ENCODE measurements around the gene ZNF618. TPM values are rescaled to one million over a fixed set of nuclear protein-coding genes. Genes with fewer than 3 reads are reported as not detected.

Gene ZNF618
- total RNA-seq, 1 donor from 2014 or later = 10.8 TPM

- no peak for DNase-seq
Observed at GRCh38 chr9:113958556-113958955, 82.4 kb downstream of the ZNF618 start.

- DNase-seq = no peak
Observed at GRCh38 chr9:113960768-113961167, 84.7 kb downstream of the ZNF618 start.

- no peak for DNase-seq
Observed at GRCh38 chr9:113962396-113962795, 86.3 kb downstream of the ZNF618 start.

- DNase-seq = peak; percentile 51
Observed at GRCh38 chr9:113963017-113963620, 87.0 kb downstream of the ZNF618 start.

GRCh38 chr9:113963696-113964494 is 87.8 kb downstream of the ZNF618 start:
- no peak for DNase-seq

- DNase-seq = no peak
Observed at GRCh38 chr9:113964495-113965170, 88.5 kb downstream of the ZNF618 start.

GRCh38 chr9:113966394-113966793 is 90.3 kb downstream of the ZNF618 start:
- DNase-seq = no peak

GRCh38 chr9:113967380-113967779 is 91.3 kb downstream of the ZNF618 start:
- no peak for DNase-seq

GRCh38 chr9:113969343-113969742 is 93.2 kb downstream of the ZNF618 start:
- DNase-seq = no peak

- no peak for DNase-seq
Observed at GRCh38 chr9:113973226-113973625, 97.1 kb downstream of the ZNF618 start.

GRCh38 chr9:113973963-113974413 is 97.9 kb downstream of the ZNF618 start:
- peak; percentile 44 for DNase-seq

- DNase-seq = no peak
Observed at GRCh38 chr9:113976915-113977314, 100.8 kb downstream of the ZNF618 start.

GRCh38 chr9:113978725-113979342 is 102.7 kb downstream of the ZNF618 start:
- DNase-seq = no peak

- DNase-seq = no peak
Observed at GRCh38 chr9:113979343-113980127, 103.4 kb downstream of the ZNF618 start.

- DNase-seq = no peak
Observed at GRCh38 chr9:113984639-113985380, 108.7 kb downstream of the ZNF618 start.

GRCh38 chr9:113985968-113986585 is 110.0 kb downstream of the ZNF618 start:
- DNase-seq = no peak

GRCh38 chr9:113986931-113987330 is 110.8 kb downstream of the ZNF618 start:
- DNase-seq = no peak

- no peak for DNase-seq
Observed at GRCh38 chr9:113987526-113987925, 111.4 kb downstream of the ZNF618 start.

GRCh38 chr9:113988385-113989016 is 112.4 kb downstream of the ZNF618 start:
- DNase-seq = no peak

All from tongue (tissue), 2 donors.